ENCODE results near the gene PKM. TPM values are rescaled to one million over a fixed set of nuclear protein-coding genes. Genes with fewer than 3 reads are reported as not detected.
"Not testable (repeated sequence)": the region's sequence is repeated elsewhere in the genome, so short reads cannot be mapped to it uniquely, and the experiment has no call there.

Gene PKM
- 429 TPM for polyA plus RNA-seq (2013, experiment 1 of 2)
- polyA plus RNA-seq (2013, experiment 2 of 2): 421 TPM

GRCh38 chr15:72231066-72231832, at the start of gene PKM:
PKM (minus strand) TSS chr15:72231190; CDS start chr15:72219097, 12,093 bp downstream.
- peak within 1 kb of the TSS; percentile 100 for H3K56ac ChIP-seq (ENCODE audit: low read length)
- H3K27ac ChIP-seq (ENCODE audit: low read depth, low read length): peak within 1 kb of the TSS; percentile 98
- H3K4me1 ChIP-seq (ENCODE audit: control insufficient read depth, low read depth, low read length): peaks cover 12% of the 10 kb centered on the region
- H3K4me2 ChIP-seq (ENCODE audit: low read length): peak within 1 kb of the TSS; percentile 99
- peak within 1 kb of the TSS; percentile 98 for H3K4ac ChIP-seq (ENCODE audit: low read depth, low read length)
- H3K18ac ChIP-seq (ENCODE audit: low read length): peak within 1 kb of the TSS; percentile 100
- H2BK5ac ChIP-seq (ENCODE audit: low read length): peak within 1 kb of the TSS; percentile 99
- H3K27me3 ChIP-seq (ENCODE audit: insufficient read depth, low read length, poor library complexity): no peaks in the 10 kb centered on the region
- peaks cover 49% of the 10 kb centered on the region for H3K79me2 ChIP-seq (ENCODE audit: control insufficient read depth, insufficient read depth, low read length)
- no peak within 1 kb of the TSS for H2BK15ac ChIP-seq (replicated peaks; ENCODE audit: low read depth)
- peak within 1 kb of the TSS; percentile 100 for H3K9ac ChIP-seq (ENCODE audit: low read length)
- H2AK5ac ChIP-seq (ENCODE audit: low read length): peak within 1 kb of the TSS; percentile 100
- WGBS (ENCODE audit: extremely low coverage, insufficient coverage, low lambda C conversion rate): no CpG with 5 or more reads among the region's 67 CpGs
- H3K4me3 ChIP-seq (ENCODE audit: low read length): peak within 1 kb of the TSS; percentile 100
- peak within 1 kb of the TSS; percentile 99 for H3K23ac ChIP-seq (ENCODE audit: low read length)
- H2BK120ac ChIP-seq (ENCODE audit: low read depth, low read length): peak within 1 kb of the TSS; percentile 96
- H4K8ac ChIP-seq (ENCODE audit: low read depth, low read length): no peak within 1 kb of the TSS
- peaks cover 2% of the 10 kb centered on the region for H3K79me1 ChIP-seq (ENCODE audit: low read length)
- H4K5ac ChIP-seq (ENCODE audit: low read length): peak within 1 kb of the TSS; percentile 33
- H3K36me3 ChIP-seq (ENCODE audit: control insufficient read depth, insufficient read depth, low read length): no peaks in the 10 kb centered on the region
- DNase-seq: peak; percentile 100

DNA sequence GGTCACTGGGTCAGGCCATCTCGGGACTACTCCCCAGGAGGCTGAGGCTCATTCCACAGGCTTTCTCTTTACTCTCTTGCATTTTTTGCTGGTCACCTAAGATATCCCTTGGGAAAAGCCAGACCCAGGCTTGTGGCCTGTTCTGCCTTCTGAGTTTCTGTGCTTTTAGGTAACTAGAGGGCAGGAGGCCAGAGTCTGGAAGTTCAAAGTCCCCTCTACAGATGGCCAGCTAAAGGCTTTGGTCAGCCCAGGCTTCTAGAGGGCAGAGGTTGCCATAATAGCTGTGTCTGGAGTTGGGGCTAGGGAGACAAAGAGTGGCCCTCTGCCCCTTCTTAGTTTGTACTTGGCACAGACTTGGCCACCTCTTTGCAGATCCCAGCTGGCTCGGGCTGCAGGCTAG, 49.8 kb upstream of the PKM start:
- Histone ChIP-seq H3K4me1 (ENCODE audit: control insufficient read depth, low read depth, low read length) (no peaks in the 10 kb centered on the region), H2BK120ac (ENCODE audit: low read depth, low read length) (no peak overlapping the region), H3K18ac (ENCODE audit: low read length) (no peak overlapping the region), H4K8ac (ENCODE audit: low read depth, low read length) (no peak overlapping the region), H3K56ac (ENCODE audit: low read length) (no peak overlapping the region), H3K4me3 (ENCODE audit: low read length) (no peak overlapping the region), H4K5ac (ENCODE audit: low read length) (no peak overlapping the region), H2BK15ac (replicated peaks; ENCODE audit: low read depth) (no peak overlapping the region), H3K79me2 (ENCODE audit: control insufficient read depth, insufficient read depth, low read length) (no peaks in the 10 kb centered on the region), H3K23ac (ENCODE audit: low read length) (no peak overlapping the region), H3K27me3 (ENCODE audit: insufficient read depth, low read length, poor library complexity) (no peaks in the 10 kb centered on the region), H3K4ac (ENCODE audit: low read depth, low read length) (no peak overlapping the region), H3K27ac (ENCODE audit: low read depth, low read length) (no peak overlapping the region), H3K36me3 (ENCODE audit: control insufficient read depth, insufficient read depth, low read length) (no peaks in the 10 kb centered on the region), H3K4me2 (ENCODE audit: low read length) (no peak overlapping the region), H3K79me1 (ENCODE audit: low read length) (no peaks in the 10 kb centered on the region), H3K9ac (ENCODE audit: low read length) (no peak overlapping the region), H2AK5ac (ENCODE audit: low read length) (no peak overlapping the region), H2BK5ac (ENCODE audit: low read length) (no peak overlapping the region)
- DNase-seq: no peak
- WGBS (ENCODE audit: extremely low coverage, insufficient coverage, low lambda C conversion rate): no CpG with 5 or more reads among the region's 2 CpGs

- H3K4me2 ChIP-seq (ENCODE audit: low read length): no peak overlapping the region
- WGBS (ENCODE audit: extremely low coverage, insufficient coverage, low lambda C conversion rate): no CpG with 5 or more reads among the region's 1 CpG
- H3K79me1 ChIP-seq (ENCODE audit: low read length): no peaks in the 10 kb centered on the region
- no peak overlapping the region for H3K18ac ChIP-seq (ENCODE audit: low read length)
- no peak overlapping the region for H3K4me3 ChIP-seq (ENCODE audit: low read length)
- H4K5ac ChIP-seq (ENCODE audit: low read length): no peak overlapping the region
- H3K27ac ChIP-seq (ENCODE audit: low read depth, low read length): no peak overlapping the region
- H3K27me3 ChIP-seq (ENCODE audit: insufficient read depth, low read length, poor library complexity): no peaks in the 10 kb centered on the region
- no peak overlapping the region for H4K8ac ChIP-seq (ENCODE audit: low read depth, low read length)
- no peaks in the 10 kb centered on the region for H3K4me1 ChIP-seq (ENCODE audit: control insufficient read depth, low read depth, low read length)
- no peak overlapping the region for H3K9ac ChIP-seq (ENCODE audit: low read length)
- no peak overlapping the region for H2BK120ac ChIP-seq (ENCODE audit: low read depth, low read length)
- H3K79me2 ChIP-seq (ENCODE audit: control insufficient read depth, insufficient read depth, low read length): no peaks in the 10 kb centered on the region
- H3K4ac ChIP-seq (ENCODE audit: low read depth, low read length): no peak overlapping the region
- no peak overlapping the region for H3K56ac ChIP-seq (ENCODE audit: low read length)
- no peaks in the 10 kb centered on the region for H3K36me3 ChIP-seq (ENCODE audit: control insufficient read depth, insufficient read depth, low read length)
- DNase-seq: no peak
- H2BK5ac ChIP-seq (ENCODE audit: low read length): no peak overlapping the region
- no peak overlapping the region for H2AK5ac ChIP-seq (ENCODE audit: low read length)
- H3K23ac ChIP-seq (ENCODE audit: low read length): no peak overlapping the region
- H2BK15ac ChIP-seq (replicated peaks; ENCODE audit: low read depth): no peak overlapping the region
Observed at GRCh38 chr15:72278737-72279136, 47.7 kb upstream of the PKM start.

GRCh38 chr15:72276326-72276700, 45.3 kb upstream of the PKM start:
- H3K4me2 ChIP-seq (ENCODE audit: low read length): no peak overlapping the region
- peaks cover 1% of the 10 kb centered on the region for H3K79me2 ChIP-seq (ENCODE audit: control insufficient read depth, insufficient read depth, low read length)
- no peak overlapping the region for H3K9ac ChIP-seq (ENCODE audit: low read length)
- no peaks in the 10 kb centered on the region for H3K27me3 ChIP-seq (ENCODE audit: insufficient read depth, low read length, poor library complexity)
- peaks cover 1% of the 10 kb centered on the region for H3K79me1 ChIP-seq (ENCODE audit: low read length)
- no peak overlapping the region for H3K23ac ChIP-seq (ENCODE audit: low read length)
- no peak overlapping the region for H3K18ac ChIP-seq (ENCODE audit: low read length)
- H2BK5ac ChIP-seq (ENCODE audit: low read length): no peak overlapping the region
- H3K56ac ChIP-seq (ENCODE audit: low read length): no peak overlapping the region
- H4K5ac ChIP-seq (ENCODE audit: low read length): no peak overlapping the region
- H3K36me3 ChIP-seq (ENCODE audit: control insufficient read depth, insufficient read depth, low read length): no peaks in the 10 kb centered on the region
- no peak overlapping the region for H4K8ac ChIP-seq (ENCODE audit: low read depth, low read length)
- H3K4me1 ChIP-seq (ENCODE audit: control insufficient read depth, low read depth, low read length): peaks cover 5% of the 10 kb centered on the region
- no peak overlapping the region for H2AK5ac ChIP-seq (ENCODE audit: low read length)
- H3K4me3 ChIP-seq (ENCODE audit: low read length): no peak overlapping the region
- H2BK120ac ChIP-seq (ENCODE audit: low read depth, low read length): no peak overlapping the region
- no peak for DNase-seq
- no peak overlapping the region for H2BK15ac ChIP-seq (replicated peaks; ENCODE audit: low read depth)
- no peak overlapping the region for H3K27ac ChIP-seq (ENCODE audit: low read depth, low read length)
- H3K4ac ChIP-seq (ENCODE audit: low read depth, low read length): no peak overlapping the region

DNA sequence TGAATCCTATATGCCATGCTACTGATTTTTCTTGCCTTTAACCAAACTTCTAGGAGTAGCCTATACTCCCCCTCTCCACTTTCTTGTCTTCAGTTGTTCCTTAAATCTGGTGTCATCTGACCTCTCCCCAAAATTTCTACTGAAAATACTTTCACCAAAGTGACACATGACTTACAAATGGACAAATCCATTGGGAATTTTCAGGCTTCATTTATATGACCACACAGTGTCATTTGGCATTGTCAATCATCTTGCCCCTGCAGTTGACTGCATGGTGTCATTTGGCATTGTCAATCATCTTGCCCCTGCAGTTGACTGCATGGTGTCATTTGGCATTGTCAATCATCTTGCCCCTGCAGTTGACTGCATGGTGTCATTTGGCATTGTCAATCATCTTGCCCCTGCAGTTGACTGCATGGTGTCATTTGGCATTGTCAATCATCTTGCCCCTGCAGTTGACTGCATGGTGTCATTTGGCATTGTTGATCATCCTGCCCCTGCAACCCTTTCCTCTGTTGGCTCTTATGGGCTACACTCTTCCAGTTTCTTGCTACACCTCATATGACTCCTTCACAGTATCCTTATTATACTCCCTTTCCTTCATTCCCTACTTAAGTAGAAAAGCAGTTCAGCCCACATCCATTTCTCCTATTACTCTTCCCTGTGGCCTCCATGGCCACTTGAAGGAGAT, 44.8 kb upstream of the PKM start:
- H3K79me1 ChIP-seq (ENCODE audit: low read length); H3K4me1 ChIP-seq (ENCODE audit: control insufficient read depth, low read depth, low read length); H4K8ac ChIP-seq (ENCODE audit: low read depth, low read length); H2BK15ac ChIP-seq (replicated peaks; ENCODE audit: low read depth); H3K56ac ChIP-seq (ENCODE audit: low read length); H3K9ac ChIP-seq (ENCODE audit: low read length); H3K23ac ChIP-seq (ENCODE audit: low read length); H3K27ac ChIP-seq (ENCODE audit: low read depth, low read length); DNase-seq; H3K4ac ChIP-seq (ENCODE audit: low read depth, low read length); H3K4me3 ChIP-seq (ENCODE audit: low read length); H3K79me2 ChIP-seq (ENCODE audit: control insufficient read depth, insufficient read depth, low read length); H2AK5ac ChIP-seq (ENCODE audit: low read length); H2BK5ac ChIP-seq (ENCODE audit: low read length); H3K36me3 ChIP-seq (ENCODE audit: control insufficient read depth, insufficient read depth, low read length); H3K27me3 ChIP-seq (ENCODE audit: insufficient read depth, low read length, poor library complexity); H3K18ac ChIP-seq (ENCODE audit: low read length); H2BK120ac ChIP-seq (ENCODE audit: low read depth, low read length); H3K4me2 ChIP-seq (ENCODE audit: low read length); H4K5ac ChIP-seq (ENCODE audit: low read length): not testable (repeated sequence)
